ENCODE results near the gene PUM1.

DNA sequence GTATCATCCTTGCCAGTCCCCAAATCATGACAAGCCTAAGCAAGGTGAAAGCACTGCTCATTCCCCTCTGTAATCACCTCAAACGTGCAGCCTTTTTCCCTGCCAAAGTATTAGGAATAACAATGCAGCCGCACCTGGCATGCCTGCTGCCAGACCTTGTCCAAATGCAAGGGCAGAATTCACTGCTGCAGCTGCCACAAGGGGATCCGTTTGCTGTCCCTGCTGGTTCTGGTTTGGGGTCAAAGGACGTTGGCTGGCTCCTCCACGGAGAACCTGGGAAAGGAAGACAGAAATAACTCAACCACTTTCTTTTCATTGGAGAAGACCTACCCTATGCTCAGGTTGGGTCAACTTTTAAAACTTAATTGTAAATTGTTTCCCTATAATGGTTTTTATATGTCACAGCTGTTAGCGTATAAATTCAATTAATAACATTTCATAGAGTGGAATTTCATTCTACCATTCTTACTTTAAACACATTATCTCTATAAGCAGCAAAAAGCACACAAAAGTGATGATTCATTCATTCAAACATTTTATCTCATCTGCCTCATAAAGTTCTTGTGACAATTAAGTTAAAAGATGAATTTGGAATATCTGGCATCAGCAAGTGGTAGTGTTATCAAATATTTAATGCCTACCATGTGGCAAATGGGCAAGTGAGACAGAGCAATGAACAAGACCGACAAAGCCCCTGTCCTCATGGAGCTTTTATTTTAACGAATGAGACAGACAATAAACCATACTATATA lies 97.1 kb downstream of the PUM1 start:
- TF ChIP-seq BRCA1 (IDR thresholded peaks at IDR 0.05; ENCODE audit: low read depth, low read length) = no peak
- TF ChIP-seq SUZ12 (IDR thresholded peaks at IDR 0.05; ENCODE audit: unreplicated experiment) = no peak
- no peak for TF ChIP-seq EZH2 (IDR thresholded peaks at IDR 0.05; ENCODE audit: borderline replicate concordance, control insufficient read depth, low read depth, low read length)
- no peak for TF ChIP-seq MYC (IDR thresholded peaks at IDR 0.05; ENCODE audit: insufficient read depth, insufficient read length, insufficient replicate concordance, low read length, severe bottlenecking)
- TF ChIP-seq POLR2AphosphoS5 (IDR thresholded peaks at IDR 0.05; ENCODE audit: low read length) = no peak
- TF ChIP-seq, protein P1, sequence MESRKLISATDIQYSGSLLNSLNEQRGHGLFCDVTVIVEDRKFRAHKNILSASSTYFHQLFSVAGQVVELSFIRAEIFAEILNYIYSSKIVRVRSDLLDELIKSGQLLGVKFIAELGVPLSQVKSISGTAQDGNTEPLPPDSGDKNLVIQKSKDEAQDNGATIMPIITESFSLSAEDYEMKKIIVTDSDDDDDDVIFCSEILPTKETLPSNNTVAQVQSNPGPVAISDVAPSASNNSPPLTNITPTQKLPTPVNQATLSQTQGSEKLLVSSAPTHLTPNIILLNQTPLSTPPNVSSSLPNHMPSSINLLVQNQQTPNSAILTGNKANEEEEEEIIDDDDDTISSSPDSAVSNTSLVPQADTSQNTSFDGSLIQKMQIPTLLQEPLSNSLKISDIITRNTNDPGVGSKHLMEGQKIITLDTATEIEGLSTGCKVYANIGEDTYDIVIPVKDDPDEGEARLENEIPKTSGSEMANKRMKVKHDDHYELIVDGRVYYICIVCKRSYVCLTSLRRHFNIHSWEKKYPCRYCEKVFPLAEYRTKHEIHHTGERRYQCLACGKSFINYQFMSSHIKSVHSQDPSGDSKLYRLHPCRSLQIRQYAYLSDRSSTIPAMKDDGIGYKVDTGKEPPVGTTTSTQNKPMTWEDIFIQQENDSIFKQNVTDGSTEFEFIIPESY (IDR thresholded peaks at IDR 0.05) = no peak
- no peak for TF ChIP-seq LARP7 (IDR thresholded peaks at IDR 0.05)
- no peak for TF ChIP-seq HDAC6 (IDR thresholded peaks at IDR 0.05; ENCODE audit: unreplicated experiment)
- TF ChIP-seq, protein P2, sequence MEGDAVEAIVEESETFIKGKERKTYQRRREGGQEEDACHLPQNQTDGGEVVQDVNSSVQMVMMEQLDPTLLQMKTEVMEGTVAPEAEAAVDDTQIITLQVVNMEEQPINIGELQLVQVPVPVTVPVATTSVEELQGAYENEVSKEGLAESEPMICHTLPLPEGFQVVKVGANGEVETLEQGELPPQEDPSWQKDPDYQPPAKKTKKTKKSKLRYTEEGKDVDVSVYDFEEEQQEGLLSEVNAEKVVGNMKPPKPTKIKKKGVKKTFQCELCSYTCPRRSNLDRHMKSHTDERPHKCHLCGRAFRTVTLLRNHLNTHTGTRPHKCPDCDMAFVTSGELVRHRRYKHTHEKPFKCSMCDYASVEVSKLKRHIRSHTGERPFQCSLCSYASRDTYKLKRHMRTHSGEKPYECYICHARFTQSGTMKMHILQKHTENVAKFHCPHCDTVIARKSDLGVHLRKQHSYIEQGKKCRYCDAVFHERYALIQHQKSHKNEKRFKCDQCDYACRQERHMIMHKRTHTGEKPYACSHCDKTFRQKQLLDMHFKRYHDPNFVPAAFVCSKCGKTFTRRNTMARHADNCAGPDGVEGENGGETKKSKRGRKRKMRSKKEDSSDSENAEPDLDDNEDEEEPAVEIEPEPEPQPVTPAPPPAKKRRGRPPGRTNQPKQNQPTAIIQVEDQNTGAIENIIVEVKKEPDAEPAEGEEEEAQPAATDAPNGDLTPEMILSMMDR (IDR thresholded peaks at IDR 0.05 in 2 of 3, conservative IDR thresholded peaks at IDR 0.05 in 1 of 3; ENCODE audit: control insufficient read depth in 2 of 3, extremely low read depth in 1 of 3, insufficient read depth in 1 of 3, low read depth in 3 of 3, low read length in 3 of 3) = no peak
- TF ChIP-seq, protein P3, sequence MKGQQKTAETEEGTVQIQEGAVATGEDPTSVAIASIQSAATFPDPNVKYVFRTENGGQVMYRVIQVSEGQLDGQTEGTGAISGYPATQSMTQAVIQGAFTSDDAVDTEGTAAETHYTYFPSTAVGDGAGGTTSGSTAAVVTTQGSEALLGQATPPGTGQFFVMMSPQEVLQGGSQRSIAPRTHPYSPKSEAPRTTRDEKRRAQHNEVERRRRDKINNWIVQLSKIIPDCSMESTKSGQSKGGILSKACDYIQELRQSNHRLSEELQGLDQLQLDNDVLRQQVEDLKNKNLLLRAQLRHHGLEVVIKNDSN (IDR thresholded peaks at IDR 0.05; ENCODE audit: borderline replicate concordance, extremely low read length, insufficient read depth, low read depth, low read length) = no peak
- TF ChIP-seq ZZZ3 (IDR thresholded peaks at IDR 0.05; ENCODE audit: control insufficient read depth, insufficient read length, low read depth) = no peak

Measured in GM12878 (cell line).